HepG2 (cell line): ENCODE results near the gene CAD. TPM values are rescaled to one million over a fixed set of nuclear protein-coding genes. Genes with fewer than 3 reads are reported as not detected.

Experiments used
- ATAD3A ChIP-seq: sonication (generic); formaldehyde crosslinking; IDR thresholded peaks from 2 replicates; pipeline ENCODE4 v1.4.0; 2020; ENCODE audit warnings: missing genetic modification reagents
- ETV5 ChIP-seq: IDR thresholded peaks from 2 replicates; pipeline ENCODE4 v1.6.1; 2018; ENCODE audit warnings: missing biosample characterization, missing genetic modification reagents, inconsistent platforms, borderline replicate concordance
- HOXD1 ChIP-seq: sonication (generic); formaldehyde crosslinking; IDR thresholded peaks from 2 replicates; pipeline ENCODE4 v1.5.0; 2020; ENCODE audit warnings: missing genetic modification reagents
- MED1 ChIP-seq: sonication (generic); formaldehyde crosslinking; IDR thresholded peaks from 2 replicates; pipeline ENCODE4 v1.4.0; 2020; ENCODE audit warnings: missing genetic modification reagents
- NR2C2 ChIP-seq: sonication (generic); formaldehyde crosslinking; IDR thresholded peaks from 2 replicates; pipeline ENCODE4 v1.4.0; 2020; ENCODE audit warnings: missing genetic modification reagents, mild to moderate bottlenecking, moderate library complexity, borderline replicate concordance
- POGZ ChIP-seq: sonication (generic); formaldehyde crosslinking; IDR thresholded peaks from 2 replicates; pipeline ENCODE4 v1.4.0; 2020; ENCODE audit warnings: mild to moderate bottlenecking, missing genetic modification reagents
- YY1 ChIP-seq: IDR thresholded peaks from 2 replicates; pipeline ENCODE4 v1.6.1; 2011; ENCODE audit warnings: low read length, low read depth, moderate library complexity, mild to moderate bottlenecking; ENCODE audit not compliant: insufficient read depth, insufficient replicate concordance
- ZFP41 ChIP-seq: sonication (generic); formaldehyde crosslinking; IDR thresholded peaks from 2 replicates; pipeline ENCODE4 v1.4.0; 2020; ENCODE audit warnings: mild to moderate bottlenecking, missing genetic modification reagents, borderline replicate concordance
- ZFP91 ChIP-seq: sonication (generic); formaldehyde crosslinking; IDR thresholded peaks from 2 replicates; pipeline ENCODE4 v1.9.0; 2022; ENCODE audit warnings: missing genetic modification reagents, mild to moderate bottlenecking, borderline replicate concordance
- polyA plus RNA-seq, 8 experiments: library from polyadenylated mRNA; depleted of rRNA in 3 of 8; stranded (reverse) in 7 of 8; unstranded in 1 of 8; fragments of >200 nt; fragmentation: Illumina TruSeq in 4 of 8; extraction: Trizol in 4 of 8; gene quantifications; 2 replicates each; pipeline versions ENCODE4 v1.2.1 to v1.2.3, GENCODE V29; 2011 to 2016; ENCODE audit warnings: low read depth in 4 of 8, missing spikeins in 1 of 8, mixed read lengths in 1 of 8; ENCODE audit not compliant: insufficient read depth in 1 of 8
- total RNA-seq, 5 experiments: library from RNA; depleted of rRNA; stranded (reverse); fragments of >200 nt; fragmentation: Illumina TruSeq; extraction: Trizol; gene quantifications; 2 replicates each; pipeline ENCODE4 v1.2.3, GENCODE V29; 2016; ENCODE audit warnings: low read depth in 1 of 5

Gene CAD
- total and polyA plus RNA-seq, 2 of the 13 experiments (the other 11 are each of a cell fraction or from before 2014, with no cell fraction given): 21.7 to 37.0 TPM

- TF ChIP-seq HOXD1: no peak
- TF ChIP-seq ATAD3A (CRISPR knock-in tag): no peak
- peak; percentile 84 for TF ChIP-seq ZFP91 (CRISPR knock-in tag)
- 0 out of 2 replicates have a peak, but pooled peaks have one; percentile 21 for TF ChIP-seq POGZ
- no peak for TF ChIP-seq YY1
- peak; percentile 49; the same call in 1 of the 2 replicates for TF ChIP-seq MED1
- TF ChIP-seq ETV5 (CRISPR knock-in tag): peak; percentile 15; the same call in 1 of the 2 replicates
- TF ChIP-seq ZFP41 (CRISPR knock-in tag): no peak
- TF ChIP-seq NR2C2: peak; percentile 18; the same call in 1 of the 2 replicates
Measured at GRCh38 chr2:27217173-27218121, at the start of gene CAD (continued).
